Stimulated activated naive CD8-positive, alpha-beta T cell treated with anti-CD3 and anti-CD28 coated beads, Interleukin-15, Interleukin-2, amounts not matched to agents 100 ng/mL and 50 ng/mL, for 24 hours (primary cell): ENCODE results near the gene PRTFDC1.
A peak's percentile ranks its signal among the peaks of the same experiment; 100 is the strongest.

Experiments
- H3K27ac Mint-ChIP-seq: one replicate; pipeline ENCODE4 v1.8.0; 2021; ENCODE audit warnings: mild to moderate bottlenecking, mixed read lengths
- H3K27me3 Mint-ChIP-seq: one replicate; pipeline ENCODE4 v1.8.0; 2021; ENCODE audit warnings: mixed read lengths
- H3K36me3 Mint-ChIP-seq: one replicate; pipeline ENCODE4 v1.8.0; 2021; ENCODE audit warnings: low read depth, mixed read lengths
- H3K4me1 Mint-ChIP-seq: one replicate; pipeline ENCODE4 v1.8.0; 2021; ENCODE audit warnings: low read depth, mixed read lengths
- H3K4me3 Mint-ChIP-seq: one replicate; pipeline ENCODE4 v1.8.0; 2021; ENCODE audit warnings: mild to moderate bottlenecking, mixed read lengths
- H3K9me3 Mint-ChIP-seq: one replicate; pipeline ENCODE4 v1.8.0; 2021; ENCODE audit warnings: mixed read lengths

PRTFDC1 gene

DNA sequence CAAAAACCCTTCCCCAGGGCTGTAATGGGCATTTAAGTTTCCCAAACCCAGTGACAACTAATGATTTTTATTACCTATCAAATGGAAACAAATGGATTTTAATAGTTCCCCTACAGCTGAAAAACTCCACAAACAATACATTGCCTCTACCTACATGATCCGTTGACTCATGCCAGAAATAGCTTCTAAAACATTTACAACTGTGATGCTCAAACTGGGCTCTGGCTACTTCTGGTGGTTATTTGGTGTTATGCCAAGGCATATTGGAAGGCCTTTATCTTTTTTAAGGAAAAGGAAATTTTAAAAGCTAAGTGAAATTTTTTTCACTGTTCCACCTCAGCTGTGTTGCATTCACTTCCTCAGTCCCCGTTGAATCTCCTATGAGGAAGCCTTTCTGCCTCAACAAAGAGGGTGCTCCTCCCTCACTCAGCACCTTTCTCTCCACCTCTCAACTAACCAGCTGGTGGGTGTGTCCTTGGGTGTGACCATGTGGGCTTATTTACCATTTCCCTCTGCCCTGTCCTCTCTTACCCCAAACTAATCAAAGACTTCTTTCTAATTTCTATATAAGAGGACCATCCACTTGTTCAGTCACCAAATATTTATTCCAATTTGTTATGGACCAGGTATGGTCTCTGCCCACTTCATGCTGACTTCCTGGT lies 82.9 kb downstream of the PRTFDC1 start:
- H3K4me3 Mint-ChIP-seq: no peak overlapping the region
- H3K9me3 Mint-ChIP-seq: peaks cover 4% of the 10 kb centered on the region
- peaks cover 31% of the 10 kb centered on the region for H3K4me1 Mint-ChIP-seq
- H3K27me3 Mint-ChIP-seq: no peaks in the 10 kb centered on the region
- peaks cover 5% of the 10 kb centered on the region for H3K36me3 Mint-ChIP-seq
- H3K27ac Mint-ChIP-seq: no peak overlapping the region

DNA sequence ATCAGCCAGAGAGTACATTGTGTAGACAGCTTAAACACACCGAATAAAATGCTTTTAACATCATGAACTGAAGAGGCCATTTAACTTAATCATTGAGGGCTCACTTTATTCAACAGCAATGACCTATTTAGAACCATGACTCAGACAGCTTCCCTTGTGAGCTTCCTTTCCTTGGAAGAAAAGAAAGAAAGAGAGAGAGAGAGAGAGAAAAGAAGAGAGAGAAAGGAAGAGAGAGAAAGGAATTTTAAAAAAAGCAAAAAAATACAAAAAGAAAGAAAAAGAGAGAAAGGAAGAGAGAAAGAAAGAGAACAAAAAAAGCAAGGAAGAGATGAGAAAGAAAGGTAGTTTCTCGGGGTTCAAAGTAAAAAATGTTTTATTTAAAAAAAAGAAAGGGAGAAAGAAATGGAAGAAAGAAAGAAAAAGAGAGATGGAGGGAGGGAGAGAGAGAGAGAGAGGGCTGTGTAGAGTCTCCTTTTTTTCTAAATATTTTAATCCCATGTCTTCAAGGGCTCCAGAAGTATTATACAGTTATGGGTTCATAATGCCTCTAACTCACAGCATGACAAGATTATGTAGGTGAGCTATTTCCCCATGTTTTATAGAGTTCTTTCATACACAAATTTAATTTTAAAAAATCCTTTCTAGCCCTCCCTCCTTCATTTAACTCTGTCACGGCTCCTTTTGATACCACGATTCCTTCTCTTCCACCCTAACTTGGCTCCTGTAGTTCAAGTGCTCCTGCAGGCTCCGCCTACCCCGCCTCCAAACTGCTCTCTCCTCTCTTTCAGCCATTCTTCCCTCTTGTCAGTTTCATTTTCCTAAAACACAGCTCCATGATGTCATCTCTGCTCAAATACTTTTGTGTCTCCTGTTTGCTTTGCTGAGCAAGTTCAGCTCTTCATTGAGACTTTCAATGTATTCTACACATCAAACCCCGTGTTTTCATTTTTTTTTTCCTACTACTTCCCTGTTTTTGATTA lies 85.5 kb downstream of the PRTFDC1 start:
- peak overlapping the region; percentile 42 for H3K27ac Mint-ChIP-seq
- no peak overlapping the region for H3K4me3 Mint-ChIP-seq
- peaks cover 36% of the 10 kb centered on the region for H3K4me1 Mint-ChIP-seq
- H3K36me3 Mint-ChIP-seq: no peaks in the 10 kb centered on the region
- H3K9me3 Mint-ChIP-seq: no peaks in the 10 kb centered on the region
- no peaks in the 10 kb centered on the region for H3K27me3 Mint-ChIP-seq

DNA sequence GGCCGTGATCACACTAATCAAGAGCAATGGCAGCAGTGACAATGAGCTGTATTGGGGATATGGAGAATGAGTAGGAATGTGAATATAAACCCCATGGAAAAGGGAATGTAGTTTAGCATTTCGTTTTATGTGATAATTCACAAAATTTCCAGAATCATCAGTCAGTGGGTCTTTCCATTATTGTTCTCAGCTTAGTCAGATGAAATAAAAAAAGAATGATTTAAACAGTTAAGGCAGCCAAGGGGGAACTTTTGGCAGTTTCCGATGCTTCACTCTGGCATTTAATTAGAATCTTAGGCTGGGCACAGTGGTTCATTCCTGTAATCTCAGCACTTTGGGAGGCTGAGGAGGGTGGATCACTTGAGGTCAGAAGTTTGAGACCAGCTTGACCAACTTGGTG lies 86.6 kb downstream of the PRTFDC1 start:
- H3K27ac Mint-ChIP-seq: no peak overlapping the region
- H3K36me3 Mint-ChIP-seq: no peaks in the 10 kb centered on the region
- H3K4me1 Mint-ChIP-seq: peaks cover 36% of the 10 kb centered on the region
- H3K9me3 Mint-ChIP-seq: no peaks in the 10 kb centered on the region
- no peaks in the 10 kb centered on the region for H3K27me3 Mint-ChIP-seq
- H3K4me3 Mint-ChIP-seq: no peak overlapping the region

DNA sequence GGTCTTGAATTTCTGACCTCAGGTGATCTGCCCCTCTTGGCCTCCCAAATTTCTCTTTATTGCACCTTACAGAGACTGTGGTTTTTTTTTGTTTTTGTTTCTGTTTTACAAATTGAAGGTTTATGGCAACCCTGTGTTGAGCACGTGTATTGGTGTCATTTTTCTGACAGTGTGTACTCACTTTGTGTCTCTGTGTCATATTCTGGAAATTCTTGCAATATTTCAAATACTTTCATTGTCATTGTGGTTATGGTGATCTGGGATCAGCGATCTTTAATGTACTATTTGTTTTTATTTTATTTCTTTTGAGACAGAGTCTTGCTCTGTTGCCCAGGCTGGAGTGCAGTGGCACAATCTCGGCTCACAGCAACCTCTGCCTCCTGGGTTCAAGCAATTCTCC lies 89.8 kb downstream of the PRTFDC1 start:
- no peak overlapping the region for H3K4me3 Mint-ChIP-seq
- no peaks in the 10 kb centered on the region for H3K36me3 Mint-ChIP-seq

DNA sequence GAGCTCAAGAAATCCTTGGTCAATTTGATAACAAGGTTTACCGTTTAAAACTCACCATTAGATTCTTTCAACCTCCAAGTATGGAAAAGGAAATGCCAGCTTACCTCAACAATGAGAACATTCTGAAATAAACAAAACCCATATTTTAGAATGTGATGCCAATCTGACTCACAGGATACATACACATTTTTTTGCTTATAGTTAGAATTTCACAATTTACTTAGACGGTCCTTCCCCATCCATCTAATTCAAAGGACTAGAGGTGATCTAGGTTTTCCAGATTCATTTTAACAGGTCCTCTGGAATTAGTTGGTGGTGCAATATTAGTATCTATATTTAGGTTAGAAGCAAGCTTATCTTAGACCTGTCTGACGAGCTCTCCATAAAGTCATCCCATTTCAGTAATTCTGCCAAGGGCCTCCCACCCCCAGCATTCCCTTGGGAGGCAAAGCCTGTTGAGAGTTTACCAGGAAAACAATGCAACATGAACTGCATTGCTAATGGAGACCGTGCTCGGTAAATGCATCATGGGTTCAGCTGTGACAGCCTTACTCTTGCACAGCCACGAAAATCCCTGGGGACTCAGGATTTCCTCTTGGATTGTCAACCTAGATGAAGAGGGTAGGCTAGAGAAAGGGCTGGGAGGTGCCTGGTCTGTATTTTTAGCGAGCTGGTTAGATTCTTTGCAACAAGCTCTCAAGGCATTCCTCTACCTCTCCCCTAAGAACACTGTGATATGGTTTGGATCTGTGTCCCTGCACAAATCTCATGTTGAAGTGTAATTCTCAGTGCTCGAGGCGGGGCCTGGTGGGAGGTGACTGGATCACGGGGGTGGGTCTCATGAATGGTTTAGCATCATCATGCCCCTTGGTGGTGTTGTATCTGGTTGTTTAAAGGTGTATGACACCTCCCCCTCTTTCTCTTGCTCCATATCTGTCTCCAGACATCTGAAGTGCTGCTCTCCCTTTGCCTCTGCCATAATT lies 93.8 kb downstream of the PRTFDC1 start:
- Mint-ChIP-seq H3K36me3 (no peaks in the 10 kb centered on the region), H3K27ac (no peak overlapping the region), H3K4me1 (peaks cover 2% of the 10 kb centered on the region)

More for the DNA sequence above, 89.8 kb downstream of the PRTFDC1 start:
- Mint-ChIP-seq H3K27me3 (no peaks in the 10 kb centered on the region), H3K9me3 (no peaks in the 10 kb centered on the region), H3K27ac (no peak overlapping the region), H3K4me1 (peaks cover 36% of the 10 kb centered on the region)

DNA sequence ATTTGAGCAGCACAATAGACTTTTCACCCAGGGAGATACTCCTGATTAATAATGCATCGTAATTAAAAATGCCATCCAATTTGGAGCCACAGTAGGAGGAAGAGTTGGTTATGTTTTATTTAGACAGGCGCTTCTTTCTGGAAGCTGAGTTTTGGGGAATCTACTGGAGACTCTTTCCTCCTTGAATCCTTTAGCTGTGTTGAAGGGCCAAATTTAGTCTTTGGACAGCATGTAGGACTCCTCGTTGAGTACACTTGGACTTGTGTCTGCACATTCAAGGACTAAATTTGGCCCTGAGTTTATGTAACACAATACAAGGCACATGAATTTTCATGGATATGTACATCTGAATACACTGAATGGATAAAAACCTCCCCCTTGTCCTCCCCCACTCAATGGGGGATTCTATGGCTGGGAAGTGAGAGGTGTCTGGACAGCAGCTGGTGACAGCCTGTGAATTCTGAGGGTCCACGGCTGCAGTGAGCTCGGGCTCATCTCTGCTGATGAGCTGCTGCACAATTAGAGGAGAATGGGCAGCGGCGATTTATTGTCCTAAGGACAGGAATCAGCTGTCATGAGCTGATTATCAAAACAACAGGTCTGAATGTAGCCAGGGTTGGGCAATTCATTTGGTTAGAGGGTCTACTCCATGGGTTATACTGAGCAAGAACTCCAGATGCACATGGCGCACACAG lies 95.2 kb downstream of the PRTFDC1 start:
- no peaks in the 10 kb centered on the region for H3K27me3 Mint-ChIP-seq
- no peaks in the 10 kb centered on the region for H3K36me3 Mint-ChIP-seq
- no peaks in the 10 kb centered on the region for H3K9me3 Mint-ChIP-seq
- H3K4me3 Mint-ChIP-seq: no peak overlapping the region
- no peaks in the 10 kb centered on the region for H3K4me1 Mint-ChIP-seq
- no peak overlapping the region for H3K27ac Mint-ChIP-seq

More for the DNA sequence above, 93.8 kb downstream of the PRTFDC1 start:
- Mint-ChIP-seq H3K27me3 (no peaks in the 10 kb centered on the region), H3K4me3 (no peak overlapping the region), H3K9me3 (no peaks in the 10 kb centered on the region)

DNA sequence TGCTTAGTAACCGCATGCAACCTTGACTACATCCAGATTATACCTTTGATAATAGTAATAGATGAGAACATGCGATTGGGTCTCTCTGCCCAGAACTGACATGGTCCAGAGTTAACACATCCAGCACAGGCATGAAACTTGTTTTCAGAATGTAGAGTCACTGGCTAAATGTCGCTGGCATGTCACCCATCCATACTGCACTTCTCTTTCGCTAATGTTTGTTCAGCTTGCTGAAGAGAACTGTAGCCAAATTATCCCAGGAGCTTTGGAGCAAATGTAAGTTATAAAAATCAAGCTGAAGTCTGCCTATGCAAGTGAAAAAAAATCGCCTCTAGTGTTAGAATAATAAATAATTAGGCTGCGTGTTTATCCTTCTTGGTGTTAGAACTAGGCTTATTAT lies 98.2 kb downstream of the PRTFDC1 start:
- Mint-ChIP-seq H3K4me1 (no peaks in the 10 kb centered on the region), H3K36me3 (no peaks in the 10 kb centered on the region), H3K4me3 (no peak overlapping the region), H3K27me3 (no peaks in the 10 kb centered on the region), H3K27ac (no peak overlapping the region), H3K9me3 (no peaks in the 10 kb centered on the region)

DNA sequence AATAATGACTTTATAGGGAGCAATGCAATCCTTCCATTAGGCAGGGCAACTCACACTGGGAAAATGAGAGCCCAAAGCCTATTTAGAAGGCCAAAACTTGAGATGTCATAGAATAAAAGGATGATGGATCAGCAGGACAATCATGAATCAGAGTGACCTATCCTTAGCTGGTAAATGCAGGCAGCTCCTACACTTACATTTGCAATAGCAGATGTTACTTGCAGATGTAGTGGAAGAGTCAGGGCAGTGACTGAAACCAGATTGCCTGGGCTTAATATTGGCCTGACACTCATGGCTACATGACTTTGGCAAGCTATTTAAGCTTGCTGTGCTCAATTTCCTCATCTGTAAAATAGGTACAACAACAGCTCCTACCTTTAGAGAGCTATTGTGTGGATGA lies 98.7 kb downstream of the PRTFDC1 start:
- no peaks in the 10 kb centered on the region for H3K27me3 Mint-ChIP-seq
- H3K9me3 Mint-ChIP-seq: no peaks in the 10 kb centered on the region
- H3K36me3 Mint-ChIP-seq: no peaks in the 10 kb centered on the region
- H3K4me3 Mint-ChIP-seq: no peak overlapping the region
- H3K4me1 Mint-ChIP-seq: no peaks in the 10 kb centered on the region
- H3K27ac Mint-ChIP-seq: no peak overlapping the region

DNA sequence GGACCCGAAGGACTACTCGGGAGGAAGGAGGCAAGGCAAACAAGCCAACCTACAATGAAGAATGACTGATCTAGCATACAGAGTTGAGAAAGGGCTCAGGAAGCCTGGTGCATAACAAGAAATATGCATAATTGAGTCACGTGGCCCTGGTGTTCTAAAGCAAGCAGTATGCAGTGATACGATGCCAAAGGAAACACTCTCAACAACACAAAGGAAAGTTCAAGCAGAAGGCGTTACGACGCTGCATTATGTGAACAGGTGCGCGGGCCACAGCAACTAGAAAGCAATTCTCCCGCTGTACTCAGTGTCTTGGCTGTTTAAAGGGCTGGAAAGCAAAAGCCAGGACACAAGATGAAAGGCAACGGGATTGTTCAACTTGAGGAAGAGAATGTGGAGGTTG lies 100.8 kb downstream of the PRTFDC1 start:
- H3K9me3 Mint-ChIP-seq: no peaks in the 10 kb centered on the region
- H3K27me3 Mint-ChIP-seq: no peaks in the 10 kb centered on the region
- H3K36me3 Mint-ChIP-seq: no peaks in the 10 kb centered on the region
- H3K4me3 Mint-ChIP-seq: no peak overlapping the region
- H3K4me1 Mint-ChIP-seq: no peaks in the 10 kb centered on the region
- H3K27ac Mint-ChIP-seq: peak overlapping the region; percentile 5

DNA sequence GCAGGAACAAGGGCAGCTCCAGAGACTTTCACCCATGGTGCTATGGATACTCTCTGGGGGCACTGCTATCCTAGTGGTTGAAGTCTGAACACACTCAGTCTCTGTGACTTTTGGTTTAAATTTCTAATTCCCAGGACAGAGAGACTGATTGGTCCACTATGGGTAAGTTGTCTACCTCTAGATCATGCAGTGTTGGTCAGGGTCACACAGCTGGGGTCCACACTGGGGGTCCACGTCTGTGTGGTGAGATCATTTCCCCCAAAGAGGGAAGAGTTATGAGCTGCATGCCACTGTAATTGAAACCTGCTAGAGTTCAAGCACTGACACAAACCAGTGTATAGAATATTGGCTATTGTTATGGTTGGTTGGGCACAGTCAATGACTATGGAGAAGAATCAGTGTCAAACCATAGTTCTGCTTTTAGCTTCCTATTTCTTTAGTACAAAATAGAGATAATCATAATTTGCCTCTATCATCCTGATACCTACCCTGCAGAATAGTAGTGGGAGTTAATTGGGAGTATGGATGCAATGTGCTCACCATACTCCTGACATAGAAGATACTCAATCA lies 101.6 kb downstream of the PRTFDC1 start:
- no peak overlapping the region for H3K4me3 Mint-ChIP-seq
- H3K9me3 Mint-ChIP-seq: no peaks in the 10 kb centered on the region
- H3K4me1 Mint-ChIP-seq: no peaks in the 10 kb centered on the region
- H3K27me3 Mint-ChIP-seq: no peaks in the 10 kb centered on the region
- H3K27ac Mint-ChIP-seq: no peak overlapping the region
- H3K36me3 Mint-ChIP-seq: no peaks in the 10 kb centered on the region

DNA sequence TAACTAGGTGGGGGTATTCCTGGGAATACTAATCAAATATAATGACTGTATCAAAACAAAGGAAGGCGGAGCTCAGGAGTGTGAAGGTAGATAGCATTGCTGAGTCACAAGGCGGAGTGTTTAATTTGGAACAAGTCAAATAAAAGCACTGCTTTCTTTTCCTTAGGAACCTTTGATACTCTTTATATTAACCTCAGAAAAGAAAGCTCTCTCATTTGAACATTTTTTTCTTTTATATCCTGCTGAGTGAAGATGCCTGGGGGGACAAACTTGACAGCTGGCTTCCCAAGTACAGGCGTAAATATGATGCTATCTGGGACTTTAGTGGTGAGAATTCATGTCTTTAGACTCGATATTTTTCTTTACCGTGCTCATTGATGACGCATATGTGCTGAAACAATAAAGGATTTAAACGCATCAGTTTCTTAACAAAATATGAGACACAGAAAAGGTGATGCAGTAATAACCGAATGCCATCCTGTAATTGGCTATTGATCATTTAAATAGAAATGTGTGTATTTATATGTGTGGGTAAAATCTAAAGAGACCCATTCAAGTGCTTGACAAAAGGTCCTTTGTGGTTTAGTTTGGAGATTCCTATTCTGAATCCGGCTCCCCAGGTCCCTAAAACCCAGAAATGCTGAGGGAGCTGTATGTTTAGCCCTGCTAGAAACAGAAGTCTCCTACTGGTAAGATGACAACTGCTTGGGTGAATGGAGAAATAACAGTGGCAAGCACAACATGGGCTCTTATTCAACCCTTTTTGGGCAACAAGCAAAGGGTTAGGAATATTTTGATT lies 102.7 kb downstream of the PRTFDC1 start:
- no peaks in the 10 kb centered on the region for H3K36me3 Mint-ChIP-seq
- no peak overlapping the region for H3K4me3 Mint-ChIP-seq
- H3K27ac Mint-ChIP-seq: no peak overlapping the region
- no peaks in the 10 kb centered on the region for H3K9me3 Mint-ChIP-seq
- H3K27me3 Mint-ChIP-seq: no peaks in the 10 kb centered on the region
- H3K4me1 Mint-ChIP-seq: no peaks in the 10 kb centered on the region

DNA sequence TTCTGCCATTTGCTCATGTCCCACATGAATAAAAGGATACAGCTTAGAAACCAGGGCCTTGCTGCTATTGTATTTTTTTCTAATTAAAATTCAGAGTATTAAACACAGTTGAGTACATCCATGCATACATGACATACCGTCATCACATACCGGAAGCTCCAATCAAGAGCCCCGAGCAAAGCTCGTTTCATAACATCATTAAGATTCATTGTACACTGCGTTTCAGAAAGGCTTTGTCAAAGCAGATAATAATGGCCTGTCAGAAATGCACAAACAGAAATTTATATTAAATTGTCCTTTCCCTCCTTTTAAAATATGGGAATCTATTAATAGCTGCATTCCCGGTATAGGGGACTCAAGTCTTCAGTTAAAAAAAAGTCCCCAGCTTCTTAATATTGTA lies 103.4 kb downstream of the PRTFDC1 start:
- H3K36me3 Mint-ChIP-seq: no peaks in the 10 kb centered on the region
- no peaks in the 10 kb centered on the region for H3K27me3 Mint-ChIP-seq
- H3K4me1 Mint-ChIP-seq: no peaks in the 10 kb centered on the region

DNA sequence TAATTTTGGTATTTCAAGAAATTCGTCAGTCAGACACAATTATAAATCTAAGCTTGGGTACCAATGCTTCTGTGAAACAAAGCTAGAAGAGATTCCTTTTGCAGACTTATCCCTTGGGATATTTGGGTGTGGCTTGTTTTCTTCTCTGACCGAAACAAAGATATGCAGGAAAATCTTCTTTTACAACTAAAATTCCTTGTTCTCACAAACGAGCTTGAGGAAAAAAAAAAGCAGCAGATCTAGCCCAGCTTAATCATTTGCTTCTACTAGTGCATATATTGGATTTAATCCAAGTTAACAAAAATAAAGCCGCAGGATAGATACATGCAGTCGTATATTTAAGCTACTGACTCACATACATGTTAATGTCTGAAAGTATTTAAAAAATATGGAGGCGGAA lies 104.2 kb downstream of the PRTFDC1 start:
- no peaks in the 10 kb centered on the region for H3K27me3 Mint-ChIP-seq
- H3K4me1 Mint-ChIP-seq: no peaks in the 10 kb centered on the region
- H3K27ac Mint-ChIP-seq: no peak overlapping the region
- no peaks in the 10 kb centered on the region for H3K36me3 Mint-ChIP-seq
- H3K9me3 Mint-ChIP-seq: no peaks in the 10 kb centered on the region
- H3K4me3 Mint-ChIP-seq: no peak overlapping the region

More for the DNA sequence above, 103.4 kb downstream of the PRTFDC1 start:
- Mint-ChIP-seq H3K27ac (no peak overlapping the region), H3K9me3 (no peaks in the 10 kb centered on the region), H3K4me3 (no peak overlapping the region)
